WTC11 (cell line): ENCODE measurements around the gene IFFO2.

ENCODE experiments used
- ELF4 ChIP-seq: sonication (generic); formaldehyde crosslinking; IDR thresholded peaks from 2 replicates; pipeline ENCODE4 v1.8.1; 2022; ENCODE audit warnings: low read depth, mild to moderate bottlenecking, moderate library complexity, missing genetic modification reagents
- IRF2 ChIP-seq: sonication (generic); formaldehyde crosslinking; IDR thresholded peaks from 2 replicates; pipeline ENCODE4 v1.8.0; 2022; ENCODE audit warnings: low read depth, missing genetic modification reagents, borderline replicate concordance
- SP1 ChIP-seq: sonication (generic); formaldehyde crosslinking; conservative IDR thresholded peaks from 2 replicates; pipeline ENCODE4 v1.8.1; 2022; ENCODE audit warnings: missing genetic modification reagents
- TP53 ChIP-seq: sonication (generic); formaldehyde crosslinking; IDR thresholded peaks from 2 replicates; pipeline ENCODE4 v1.8.1; 2023; ENCODE audit warnings: mild to moderate bottlenecking, missing genetic modification reagents
- ZNF121 ChIP-seq: sonication (generic); formaldehyde crosslinking; IDR thresholded peaks from 2 replicates; pipeline ENCODE4 v1.8.0; 2023; ENCODE audit warnings: missing genetic modification reagents
- TF ChIP-seq, protein P1 (sequence below): sonication (generic); formaldehyde crosslinking; IDR thresholded peaks from 2 replicates; pipeline ENCODE4 v1.8.1; 2023; ENCODE audit warnings: mild to moderate bottlenecking, missing genetic modification reagents, moderate library complexity
- TF ChIP-seq, protein P2 (sequence below): fragments of 200-600 bp; IDR thresholded peaks from 2 replicates; pipeline ENCODE4 v1.8.0; 2022; ENCODE audit warnings: antibody characterized with exemption
- TF ChIP-seq, protein P3 (sequence below): sonication (generic); formaldehyde crosslinking; IDR thresholded peaks from 2 replicates; pipeline ENCODE4 v1.8.1; 2022; ENCODE audit warnings: low read depth, missing genetic modification reagents, borderline replicate concordance
- TF ChIP-seq, protein P4 (sequence below): sonication (generic); formaldehyde crosslinking; IDR thresholded peaks from 2 replicates; pipeline ENCODE4 v1.8.1; 2022; ENCODE audit warnings: low read depth, mild to moderate bottlenecking, moderate library complexity, missing genetic modification reagents, borderline replicate concordance
- TF ChIP-seq, protein P5 (sequence below): sonication (generic); formaldehyde crosslinking; IDR thresholded peaks from 2 replicates; pipeline ENCODE4 v1.8.1; 2023; ENCODE audit warnings: mild to moderate bottlenecking, missing genetic modification reagents

DNA sequence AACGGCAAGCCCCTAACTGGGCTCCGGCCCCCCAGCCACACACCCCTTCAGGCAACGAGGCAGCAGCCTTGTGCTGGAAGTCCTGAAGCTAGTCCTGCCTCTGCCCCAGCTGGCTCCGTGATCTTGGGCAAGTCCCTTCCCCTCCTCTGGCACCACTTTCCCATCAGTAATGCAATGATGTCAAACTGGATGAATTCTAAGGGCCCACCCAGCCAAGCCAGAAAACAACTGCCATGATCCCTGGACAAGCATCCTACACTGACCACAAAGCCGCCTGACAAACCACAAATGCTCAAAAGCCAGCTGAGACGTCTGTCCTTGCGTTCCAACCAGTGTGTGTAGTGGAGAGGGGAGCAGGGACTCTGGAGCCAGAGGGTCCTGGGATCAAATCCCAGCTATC lies 26.8 kb downstream of the IFFO2 start:
- TF ChIP-seq, protein P1, sequence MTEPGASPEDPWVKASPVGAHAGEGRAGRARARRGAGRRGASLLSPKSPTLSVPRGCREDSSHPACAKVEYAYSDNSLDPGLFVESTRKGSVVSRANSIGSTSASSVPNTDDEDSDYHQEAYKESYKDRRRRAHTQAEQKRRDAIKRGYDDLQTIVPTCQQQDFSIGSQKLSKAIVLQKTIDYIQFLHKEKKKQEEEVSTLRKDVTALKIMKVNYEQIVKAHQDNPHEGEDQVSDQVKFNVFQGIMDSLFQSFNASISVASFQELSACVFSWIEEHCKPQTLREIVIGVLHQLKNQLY (CRISPR knock-in tag) = no peak
- TF ChIP-seq SP1 (CRISPR knock-in tag) (no peak), TP53 (CRISPR knock-in tag) (no peak), ELF4 (CRISPR knock-in tag) (no peak), IRF2 (CRISPR knock-in tag) (no peak), ZNF121 (CRISPR knock-in tag) (no peak)
- TF ChIP-seq, protein P2, sequence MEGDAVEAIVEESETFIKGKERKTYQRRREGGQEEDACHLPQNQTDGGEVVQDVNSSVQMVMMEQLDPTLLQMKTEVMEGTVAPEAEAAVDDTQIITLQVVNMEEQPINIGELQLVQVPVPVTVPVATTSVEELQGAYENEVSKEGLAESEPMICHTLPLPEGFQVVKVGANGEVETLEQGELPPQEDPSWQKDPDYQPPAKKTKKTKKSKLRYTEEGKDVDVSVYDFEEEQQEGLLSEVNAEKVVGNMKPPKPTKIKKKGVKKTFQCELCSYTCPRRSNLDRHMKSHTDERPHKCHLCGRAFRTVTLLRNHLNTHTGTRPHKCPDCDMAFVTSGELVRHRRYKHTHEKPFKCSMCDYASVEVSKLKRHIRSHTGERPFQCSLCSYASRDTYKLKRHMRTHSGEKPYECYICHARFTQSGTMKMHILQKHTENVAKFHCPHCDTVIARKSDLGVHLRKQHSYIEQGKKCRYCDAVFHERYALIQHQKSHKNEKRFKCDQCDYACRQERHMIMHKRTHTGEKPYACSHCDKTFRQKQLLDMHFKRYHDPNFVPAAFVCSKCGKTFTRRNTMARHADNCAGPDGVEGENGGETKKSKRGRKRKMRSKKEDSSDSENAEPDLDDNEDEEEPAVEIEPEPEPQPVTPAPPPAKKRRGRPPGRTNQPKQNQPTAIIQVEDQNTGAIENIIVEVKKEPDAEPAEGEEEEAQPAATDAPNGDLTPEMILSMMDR = no peak
- TF ChIP-seq, protein P3, sequence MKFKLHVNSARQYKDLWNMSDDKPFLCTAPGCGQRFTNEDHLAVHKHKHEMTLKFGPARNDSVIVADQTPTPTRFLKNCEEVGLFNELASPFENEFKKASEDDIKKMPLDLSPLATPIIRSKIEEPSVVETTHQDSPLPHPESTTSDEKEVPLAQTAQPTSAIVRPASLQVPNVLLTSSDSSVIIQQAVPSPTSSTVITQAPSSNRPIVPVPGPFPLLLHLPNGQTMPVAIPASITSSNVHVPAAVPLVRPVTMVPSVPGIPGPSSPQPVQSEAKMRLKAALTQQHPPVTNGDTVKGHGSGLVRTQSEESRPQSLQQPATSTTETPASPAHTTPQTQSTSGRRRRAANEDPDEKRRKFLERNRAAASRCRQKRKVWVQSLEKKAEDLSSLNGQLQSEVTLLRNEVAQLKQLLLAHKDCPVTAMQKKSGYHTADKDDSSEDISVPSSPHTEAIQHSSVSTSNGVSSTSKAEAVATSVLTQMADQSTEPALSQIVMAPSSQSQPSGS (CRISPR knock-in tag) = no peak
- TF ChIP-seq, protein P4, sequence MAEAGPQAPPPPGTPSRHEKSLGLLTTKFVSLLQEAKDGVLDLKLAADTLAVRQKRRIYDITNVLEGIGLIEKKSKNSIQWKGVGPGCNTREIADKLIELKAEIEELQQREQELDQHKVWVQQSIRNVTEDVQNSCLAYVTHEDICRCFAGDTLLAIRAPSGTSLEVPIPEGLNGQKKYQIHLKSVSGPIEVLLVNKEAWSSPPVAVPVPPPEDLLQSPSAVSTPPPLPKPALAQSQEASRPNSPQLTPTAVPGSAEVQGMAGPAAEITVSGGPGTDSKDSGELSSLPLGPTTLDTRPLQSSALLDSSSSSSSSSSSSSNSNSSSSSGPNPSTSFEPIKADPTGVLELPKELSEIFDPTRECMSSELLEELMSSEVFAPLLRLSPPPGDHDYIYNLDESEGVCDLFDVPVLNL = no peak
- TF ChIP-seq, protein P5, sequence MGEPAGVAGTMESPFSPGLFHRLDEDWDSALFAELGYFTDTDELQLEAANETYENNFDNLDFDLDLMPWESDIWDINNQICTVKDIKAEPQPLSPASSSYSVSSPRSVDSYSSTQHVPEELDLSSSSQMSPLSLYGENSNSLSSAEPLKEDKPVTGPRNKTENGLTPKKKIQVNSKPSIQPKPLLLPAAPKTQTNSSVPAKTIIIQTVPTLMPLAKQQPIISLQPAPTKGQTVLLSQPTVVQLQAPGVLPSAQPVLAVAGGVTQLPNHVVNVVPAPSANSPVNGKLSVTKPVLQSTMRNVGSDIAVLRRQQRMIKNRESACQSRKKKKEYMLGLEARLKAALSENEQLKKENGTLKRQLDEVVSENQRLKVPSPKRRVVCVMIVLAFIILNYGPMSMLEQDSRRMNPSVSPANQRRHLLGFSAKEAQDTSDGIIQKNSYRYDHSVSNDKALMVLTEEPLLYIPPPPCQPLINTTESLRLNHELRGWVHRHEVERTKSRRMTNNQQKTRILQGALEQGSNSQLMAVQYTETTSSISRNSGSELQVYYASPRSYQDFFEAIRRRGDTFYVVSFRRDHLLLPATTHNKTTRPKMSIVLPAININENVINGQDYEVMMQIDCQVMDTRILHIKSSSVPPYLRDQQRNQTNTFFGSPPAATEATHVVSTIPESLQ (CRISPR knock-in tag) = no peak
